Gastrocnemius medialis (tissue), 4 donors: ENCODE results near the gene DZIP1L.

Experiments used
- POLR2A ChIP-seq, 2 donors: fragments of 450-650 bp; IDR thresholded peaks; one replicate each; pipeline ENCODE4 v1.6.1; 2017; ENCODE audit warnings: antibody characterized with exemption in 2 of 2, mild to moderate bottlenecking in 2 of 2, moderate library complexity in 2 of 2
- TF ChIP-seq, protein P1 (sequence below), 5 experiments: fragments of 450-650 bp in 3 of 5; fragments of 200-600 bp in 2 of 5; sonication (generic) in 2 of 5; IDR thresholded peaks in 4 of 5; conservative IDR thresholded peaks in 1 of 5; 1 replicate in 4 of 5; 2 replicates in 1 of 5; pipeline ENCODE4 v1.5.1; 2016 to 2019; ENCODE audit warnings: antibody characterized with exemption in 5 of 5, mild to moderate bottlenecking in 3 of 5, moderate library complexity in 3 of 5

DNA sequence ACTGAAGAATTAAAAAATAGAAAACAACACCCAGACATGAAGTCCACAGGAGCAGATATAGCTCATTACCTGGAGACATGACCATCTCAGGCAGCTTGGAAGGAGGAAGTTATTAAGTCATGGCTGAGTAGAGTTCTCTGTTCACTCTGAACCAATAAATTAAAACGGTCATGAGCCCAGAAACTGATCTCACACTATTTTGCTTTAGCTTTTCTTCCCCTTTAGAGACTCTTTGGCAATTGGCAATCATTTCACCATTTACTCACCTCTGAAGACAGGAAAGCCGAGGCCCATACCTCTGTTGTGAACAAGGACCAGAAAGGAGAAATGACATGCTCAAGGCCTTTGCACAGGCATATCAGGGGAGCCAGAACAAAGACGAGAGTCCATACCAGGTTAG is 78.8 kb downstream of the DZIP1L start:
- TF ChIP-seq, protein P1, sequence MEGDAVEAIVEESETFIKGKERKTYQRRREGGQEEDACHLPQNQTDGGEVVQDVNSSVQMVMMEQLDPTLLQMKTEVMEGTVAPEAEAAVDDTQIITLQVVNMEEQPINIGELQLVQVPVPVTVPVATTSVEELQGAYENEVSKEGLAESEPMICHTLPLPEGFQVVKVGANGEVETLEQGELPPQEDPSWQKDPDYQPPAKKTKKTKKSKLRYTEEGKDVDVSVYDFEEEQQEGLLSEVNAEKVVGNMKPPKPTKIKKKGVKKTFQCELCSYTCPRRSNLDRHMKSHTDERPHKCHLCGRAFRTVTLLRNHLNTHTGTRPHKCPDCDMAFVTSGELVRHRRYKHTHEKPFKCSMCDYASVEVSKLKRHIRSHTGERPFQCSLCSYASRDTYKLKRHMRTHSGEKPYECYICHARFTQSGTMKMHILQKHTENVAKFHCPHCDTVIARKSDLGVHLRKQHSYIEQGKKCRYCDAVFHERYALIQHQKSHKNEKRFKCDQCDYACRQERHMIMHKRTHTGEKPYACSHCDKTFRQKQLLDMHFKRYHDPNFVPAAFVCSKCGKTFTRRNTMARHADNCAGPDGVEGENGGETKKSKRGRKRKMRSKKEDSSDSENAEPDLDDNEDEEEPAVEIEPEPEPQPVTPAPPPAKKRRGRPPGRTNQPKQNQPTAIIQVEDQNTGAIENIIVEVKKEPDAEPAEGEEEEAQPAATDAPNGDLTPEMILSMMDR (IDR thresholded peaks at IDR 0.05 in 4 of 5, conservative IDR thresholded peaks at IDR 0.05 in 1 of 5), result no peak
- no peak for TF ChIP-seq POLR2A (IDR thresholded peaks at IDR 0.05)
